Nephron progenitor cell (in vitro differentiated cells): Measurements from ENCODE around the gene ANO4.

ENCODE experiments used
- DNase-seq: peaks from one replicate; pipeline ENCODE4 v3.0.0; 2021
- H3K27ac Mint-ChIP-seq: 2 replicates; pipeline ENCODE4 v1.8.0; 2021; ENCODE audit warnings: mild to moderate bottlenecking, moderate library complexity, mixed read lengths
- H3K27me3 Mint-ChIP-seq: 2 replicates; pipeline ENCODE4 v1.8.0; 2021; ENCODE audit warnings: mild to moderate bottlenecking, low read depth, mixed read lengths; ENCODE audit not compliant: poor library complexity
- H3K36me3 Mint-ChIP-seq: 2 replicates; pipeline ENCODE4 v1.8.0; 2021; ENCODE audit warnings: low read depth, mixed read lengths
- H3K4me1 Mint-ChIP-seq: 2 replicates; pipeline ENCODE4 v1.8.0; 2021; ENCODE audit warnings: mixed read lengths
- H3K4me3 Mint-ChIP-seq: 2 replicates; pipeline ENCODE4 v1.8.0; 2021; ENCODE audit warnings: mild to moderate bottlenecking, moderate library complexity, mixed read lengths
- H3K9me3 Mint-ChIP-seq: 2 replicates; pipeline ENCODE4 v1.8.0; 2021; ENCODE audit warnings: mild to moderate bottlenecking, moderate library complexity, mixed read lengths
- CTCF ChIP-seq: fragments of 200-600 bp; sonication (generic); IDR thresholded peaks from 2 replicates; pipeline ENCODE4 v1.5.0; 2021; ENCODE audit warnings: antibody characterized with exemption

The ANO4 gene

GRCh38 chr12:100991102-100991501 is 196.5 kb downstream of the ANO4 start:
- DNase-seq, result no peak
- Mint-ChIP-seq H3K27ac (no peak overlapping the region), H3K4me3 (no peak overlapping the region), H3K36me3 (no peaks in the 10 kb centered on the region), H3K9me3 (no peaks in the 10 kb centered on the region), H3K27me3 (peaks cover 8% of the 10 kb centered on the region), H3K4me1 (peaks cover 23% of the 10 kb centered on the region)
- TF ChIP-seq CTCF, result no peak

DNA sequence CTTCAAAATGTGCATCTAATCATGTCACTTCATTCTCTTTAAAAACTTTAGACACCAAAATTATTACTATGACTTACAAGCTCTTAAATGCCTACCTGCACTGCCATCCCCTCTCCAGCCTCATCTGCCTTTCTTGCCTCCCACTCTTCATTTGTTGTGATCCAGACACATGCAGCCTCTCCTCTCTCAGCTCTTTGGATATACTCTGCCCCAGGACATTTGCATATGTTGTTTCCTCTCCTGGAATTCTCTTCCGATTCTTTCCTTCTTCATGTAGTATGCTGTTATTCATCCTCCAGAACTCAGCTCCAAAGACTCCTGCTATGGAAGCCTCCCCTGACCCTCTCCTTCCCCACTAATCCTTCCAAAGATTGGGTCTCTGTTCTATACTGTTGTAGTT is 197.6 kb downstream of the ANO4 start:
- H3K4me1 Mint-ChIP-seq, result peaks cover 12% of the 10 kb centered on the region
- no peak overlapping the region for H3K27ac Mint-ChIP-seq
- no peak overlapping the region for H3K4me3 Mint-ChIP-seq
- no peaks in the 10 kb centered on the region for H3K9me3 Mint-ChIP-seq
- H3K36me3 Mint-ChIP-seq, result no peaks in the 10 kb centered on the region
- DNase-seq, result no peak
- no peak for TF ChIP-seq CTCF
- peaks cover 8% of the 10 kb centered on the region for H3K27me3 Mint-ChIP-seq

DNA sequence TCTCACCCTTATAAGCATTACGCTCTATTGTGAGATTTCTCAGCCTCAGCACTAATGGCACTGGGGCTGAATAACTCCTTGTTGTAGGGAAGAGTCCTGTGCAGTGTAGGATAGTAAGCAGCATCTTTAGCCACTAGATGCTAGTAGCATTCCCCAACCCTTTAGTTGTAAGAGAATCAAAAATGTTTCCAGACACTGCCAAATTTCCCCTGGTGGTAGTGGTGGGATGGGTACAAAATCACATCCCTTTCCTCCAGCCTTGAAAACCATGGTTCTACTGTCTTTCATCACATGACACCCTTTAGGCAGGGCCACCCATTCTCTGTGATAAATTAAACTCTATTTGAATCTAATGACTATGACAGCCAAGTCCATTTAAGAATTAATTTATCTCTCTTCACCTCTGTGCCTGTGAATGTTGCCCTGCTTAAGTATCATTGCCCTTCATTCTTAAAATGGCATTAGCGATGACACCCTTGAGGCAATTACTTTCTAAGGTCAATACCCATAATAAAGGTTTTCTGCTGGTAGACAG is 199.4 kb downstream of the ANO4 start:
- DNase-seq, result no peak
- H3K36me3 Mint-ChIP-seq, result no peaks in the 10 kb centered on the region
- no peak overlapping the region for H3K4me3 Mint-ChIP-seq
- peaks cover 4% of the 10 kb centered on the region for H3K27me3 Mint-ChIP-seq
- H3K4me1 Mint-ChIP-seq, result no peaks in the 10 kb centered on the region
- no peak for TF ChIP-seq CTCF
- H3K9me3 Mint-ChIP-seq, result no peaks in the 10 kb centered on the region
- H3K27ac Mint-ChIP-seq, result no peak overlapping the region

- no peak for DNase-seq
- H3K9me3 Mint-ChIP-seq, result no peaks in the 10 kb centered on the region
- TF ChIP-seq CTCF, result no peak
- H3K4me3 Mint-ChIP-seq, result no peak overlapping the region
- no peaks in the 10 kb centered on the region for H3K36me3 Mint-ChIP-seq
- H3K4me1 Mint-ChIP-seq, result no peaks in the 10 kb centered on the region
- H3K27me3 Mint-ChIP-seq, result no peaks in the 10 kb centered on the region
- H3K27ac Mint-ChIP-seq, result peak overlapping the region; percentile 17
Measured at GRCh38 chr12:100995201-100995600, 200.6 kb downstream of the ANO4 start.

DNA sequence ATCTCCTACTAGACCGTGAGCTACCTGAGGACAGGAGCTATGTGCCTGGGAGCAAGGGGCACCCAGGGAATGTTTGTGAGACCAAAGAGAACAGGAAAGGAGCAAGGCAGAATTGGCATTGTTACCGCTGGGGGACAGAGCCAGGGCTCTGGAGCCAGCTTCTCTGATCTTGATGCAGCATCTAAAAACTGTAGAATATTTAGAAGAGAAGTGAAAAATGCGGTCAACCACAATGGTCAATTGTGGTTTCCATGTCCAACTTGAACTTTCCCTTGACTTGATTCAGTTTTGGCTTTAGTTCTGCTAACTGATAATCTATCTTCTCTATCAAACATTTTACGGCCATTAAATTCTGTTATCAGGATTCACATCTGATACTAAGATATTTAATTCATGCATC is 201.2 kb downstream of the ANO4 start:
- Mint-ChIP-seq H3K27ac (no peak overlapping the region), H3K4me1 (no peaks in the 10 kb centered on the region), H3K4me3 (no peak overlapping the region), H3K9me3 (no peaks in the 10 kb centered on the region), H3K27me3 (no peaks in the 10 kb centered on the region), H3K36me3 (no peaks in the 10 kb centered on the region)
- no peak for TF ChIP-seq CTCF
- no peak for DNase-seq

- no peaks in the 10 kb centered on the region for H3K27me3 Mint-ChIP-seq
- H3K27ac Mint-ChIP-seq, result no peak overlapping the region
- DNase-seq, result no peak
- no peak for TF ChIP-seq CTCF
- H3K4me1 Mint-ChIP-seq, result peaks cover 21% of the 10 kb centered on the region
- no peaks in the 10 kb centered on the region for H3K36me3 Mint-ChIP-seq
- no peaks in the 10 kb centered on the region for H3K9me3 Mint-ChIP-seq
- H3K4me3 Mint-ChIP-seq, result no peak overlapping the region
Measured at GRCh38 chr12:101001669-101002068, 207.1 kb downstream of the ANO4 start.
